ENCODE results near the gene GRIA3. TPM values are rescaled to one million over a fixed set of nuclear protein-coding genes. Genes with fewer than 3 reads are reported as not detected.

GRIA3 gene
- total RNA-seq, 1 donor from 2014 or later: 3.7 TPM

DNA sequence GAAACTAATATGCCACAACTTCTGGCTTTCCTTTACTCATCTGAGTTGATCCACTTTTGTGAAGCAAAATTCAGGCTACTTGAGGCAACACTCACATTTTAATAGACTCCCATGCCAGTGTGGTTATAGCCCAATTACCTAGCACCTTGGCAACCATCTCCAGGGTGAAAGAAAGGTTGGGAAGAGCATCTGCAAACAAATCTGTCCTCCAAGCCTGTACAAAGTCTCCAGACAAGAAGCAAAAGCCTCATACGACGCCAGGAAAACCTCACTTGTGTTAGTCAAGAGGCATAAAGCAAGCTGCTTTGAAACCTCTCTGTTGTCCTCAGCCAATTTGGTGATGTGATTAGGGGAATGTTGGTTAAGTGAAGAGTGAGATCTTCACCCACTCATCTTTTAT, 302.2 kb downstream of the GRIA3 start:
- intact Hi-C loops (cut with micrococcal nuclease): no loop called here
- DNase-seq: no peak

GRCh38 chrX:123487236-123487635, 303.2 kb downstream of the GRIA3 start:
- H3K36me3 ChIP-seq: no peaks in the 10 kb centered on the region
- no peak overlapping the region for H3K27ac ChIP-seq (replicated peaks)
- H3K4me3 ChIP-seq: no peak overlapping the region
- DNase-seq: no peak
- H3K27me3 ChIP-seq (ENCODE audit: low read depth): no peaks in the 10 kb centered on the region
- TF ChIP-seq CTCF (IDR thresholded peaks at IDR 0.05; ENCODE audit: borderline replicate concordance): no peak
- no peaks in the 10 kb centered on the region for H3K4me1 ChIP-seq
- no peaks in the 10 kb centered on the region for H3K9me3 ChIP-seq (replicated peaks)
- intact Hi-C loops (cut with micrococcal nuclease): no loop called here

More for the DNA sequence above, 302.2 kb downstream of the GRIA3 start:
- Histone ChIP-seq H3K36me3 (no peaks in the 10 kb centered on the region), H3K27me3 (ENCODE audit: low read depth) (no peaks in the 10 kb centered on the region), H3K4me1 (peaks cover 5% of the 10 kb centered on the region), H3K27ac (replicated peaks) (no peak overlapping the region), H3K4me3 (no peak overlapping the region), H3K9me3 (replicated peaks) (no peaks in the 10 kb centered on the region)
- TF ChIP-seq CTCF (IDR thresholded peaks at IDR 0.05; ENCODE audit: borderline replicate concordance): no peak

GRCh38 chrX:123487669-123488068, 303.6 kb downstream of the GRIA3 start:
- H3K27me3 ChIP-seq (ENCODE audit: low read depth): no peaks in the 10 kb centered on the region
- no peaks in the 10 kb centered on the region for H3K36me3 ChIP-seq
- TF ChIP-seq CTCF (IDR thresholded peaks at IDR 0.05; ENCODE audit: borderline replicate concordance): no peak
- DNase-seq: no peak
- intact Hi-C loops (cut with micrococcal nuclease): no loop called here
- no peak overlapping the region for H3K4me3 ChIP-seq
- no peak overlapping the region for H3K27ac ChIP-seq (replicated peaks)
- no peaks in the 10 kb centered on the region for H3K4me1 ChIP-seq
- no peaks in the 10 kb centered on the region for H3K9me3 ChIP-seq (replicated peaks)

DNA sequence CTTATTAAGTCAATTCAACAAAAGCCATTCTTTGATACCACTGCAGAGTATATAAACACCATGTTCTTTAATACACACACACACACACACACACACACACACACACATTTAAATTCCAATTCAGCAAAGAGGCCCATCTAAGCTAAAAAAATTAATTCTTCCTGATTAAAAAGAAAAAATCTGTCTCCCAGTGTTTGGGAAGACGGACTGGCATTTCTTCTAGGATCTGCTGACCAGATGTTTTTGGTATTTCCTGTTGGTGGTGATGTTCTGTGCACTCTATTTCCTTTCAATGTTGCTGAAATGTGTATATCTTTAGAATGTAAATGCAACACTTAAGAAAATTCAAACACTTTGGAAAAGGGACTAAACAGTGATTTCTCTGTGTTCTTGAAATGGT, 304.9 kb downstream of the GRIA3 start:
- Histone ChIP-seq H3K27ac (replicated peaks) (no peak overlapping the region), H3K36me3 (no peaks in the 10 kb centered on the region), H3K9me3 (replicated peaks) (no peaks in the 10 kb centered on the region), H3K27me3 (ENCODE audit: low read depth) (no peaks in the 10 kb centered on the region), H3K4me3 (no peak overlapping the region), H3K4me1 (no peaks in the 10 kb centered on the region)
- TF ChIP-seq CTCF (IDR thresholded peaks at IDR 0.05; ENCODE audit: borderline replicate concordance): no peak
- intact Hi-C loops (cut with micrococcal nuclease): no loop called here
- no peak for DNase-seq

DNA sequence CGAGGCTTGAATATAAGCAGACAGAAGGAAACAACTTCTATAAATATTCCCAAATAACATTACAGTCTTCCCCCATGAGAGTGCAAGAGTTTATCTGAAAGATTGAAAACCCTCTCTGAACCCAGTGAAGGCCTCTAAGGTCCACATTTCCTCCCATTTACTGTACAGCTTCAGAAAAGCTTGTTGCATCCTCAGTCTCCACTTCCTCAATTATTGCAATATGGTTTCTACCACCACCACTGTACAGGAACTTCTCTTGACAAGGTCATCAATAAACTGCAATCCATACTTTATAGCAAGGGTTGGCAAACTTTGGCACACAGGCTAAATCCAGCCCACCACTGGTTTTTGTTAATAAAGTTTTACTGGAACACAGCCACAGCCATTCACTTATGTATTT, 309.8 kb downstream of the GRIA3 start:
- TF ChIP-seq CTCF (IDR thresholded peaks at IDR 0.05; ENCODE audit: borderline replicate concordance): no peak
- Histone ChIP-seq H3K27ac (replicated peaks) (no peak overlapping the region), H3K4me1 (no peaks in the 10 kb centered on the region), H3K9me3 (replicated peaks) (no peaks in the 10 kb centered on the region), H3K4me3 (no peak overlapping the region), H3K27me3 (ENCODE audit: low read depth) (no peaks in the 10 kb centered on the region), H3K36me3 (no peaks in the 10 kb centered on the region)
- intact Hi-C loops (cut with micrococcal nuclease): no loop called here
- DNase-seq: no peak

DNA sequence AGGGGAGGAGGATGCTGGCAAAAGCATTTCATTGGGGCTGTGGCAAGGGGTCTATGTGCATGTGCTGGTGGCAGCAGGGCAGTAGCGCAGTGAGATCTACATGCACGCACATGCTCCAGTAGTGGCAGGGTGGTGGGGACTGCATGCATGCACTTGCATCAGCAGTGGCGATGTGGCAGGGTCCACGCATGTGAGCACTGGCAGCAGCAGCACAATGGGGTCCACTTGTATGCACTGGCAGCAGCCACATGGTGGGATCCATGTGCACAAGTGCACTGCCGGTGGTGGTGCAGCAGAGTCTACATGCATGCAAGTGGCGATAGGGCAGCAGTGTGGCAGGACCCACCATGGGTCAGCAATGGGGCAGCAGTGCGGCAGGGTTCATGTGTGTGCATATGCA, 315.7 kb downstream of the GRIA3 start:
- H3K27ac ChIP-seq (replicated peaks): no peak overlapping the region
- intact Hi-C loops (cut with micrococcal nuclease): no loop called here
- no peaks in the 10 kb centered on the region for H3K4me1 ChIP-seq
- no peak overlapping the region for H3K4me3 ChIP-seq
- no peaks in the 10 kb centered on the region for H3K9me3 ChIP-seq (replicated peaks)
- no peaks in the 10 kb centered on the region for H3K36me3 ChIP-seq
- TF ChIP-seq CTCF (IDR thresholded peaks at IDR 0.05; ENCODE audit: borderline replicate concordance): no peak
- no peak for DNase-seq
- no peaks in the 10 kb centered on the region for H3K27me3 ChIP-seq (ENCODE audit: low read depth)
